SJCRH30 (cell line): ENCODE measurements around the gene BICD2. TPM values are rescaled to one million over a fixed set of nuclear protein-coding genes. Genes with fewer than 3 reads are reported as not detected.

ENCODE experiments used
- DNase-seq, 2 experiments: peaks; one replicate each; pipeline ENCODE4 v3.0.0-alpha.2; 2015 to 2020
- H3K27ac ChIP-seq: fragments of 250-450 bp; sonication (Bioruptor Pico); 2 replicates; pipeline ENCODE4 v1.5.1; 2020; ENCODE audit warnings: mild to moderate bottlenecking, moderate library complexity
- H3K27me3 ChIP-seq: fragments of 250-450 bp; sonication (Bioruptor Pico); 2 replicates; pipeline ENCODE4 v1.5.1; 2020; ENCODE audit warnings: mild to moderate bottlenecking, moderate library complexity
- H3K36me3 ChIP-seq: fragments of 250-450 bp; sonication (Bioruptor Pico); 2 replicates; pipeline ENCODE4 v1.5.1; 2020; ENCODE audit warnings: mild to moderate bottlenecking, moderate library complexity
- H3K4me1 ChIP-seq: fragments of 250-450 bp; sonication (Bioruptor Pico); 2 replicates; pipeline ENCODE4 v1.5.1; 2020; ENCODE audit warnings: mild to moderate bottlenecking, moderate library complexity
- H3K4me3 ChIP-seq: fragments of 250-450 bp; sonication (Bioruptor Pico); 2 replicates; pipeline ENCODE4 v1.5.1; 2020; ENCODE audit warnings: mild to moderate bottlenecking, moderate library complexity
- H3K9me3 ChIP-seq: fragments of 250-450 bp; sonication (Bioruptor Pico); replicated peaks from 2 replicates; pipeline ENCODE4 v1.5.1; 2020; ENCODE audit warnings: mild to moderate bottlenecking, moderate library complexity
- total RNA-seq: library from RNA; depleted of rRNA; stranded (reverse); fragments of >200 nt; shearing (Covaris generic); gene quantifications from 2 replicates; pipeline ENCODE4 v1.2.3, GENCODE V29; 2014

BICD2 gene
- total RNA-seq, 1 experiment from 2014 or later = 64.6 TPM

- peak overlapping the region; percentile 78 for H3K4me3 ChIP-seq
- no peaks in the 10 kb centered on the region for H3K36me3 ChIP-seq
- H3K9me3 ChIP-seq = no peaks in the 10 kb centered on the region
- H3K27ac ChIP-seq = no peak overlapping the region
- H3K27me3 ChIP-seq = no peaks in the 10 kb centered on the region
- DNase-seq = no peak
- peaks cover 4% of the 10 kb centered on the region; the same call in 1 of the 2 replicates for H3K4me1 ChIP-seq
Measured at GRCh38 chr9:92762781-92763708, 1.6 kb downstream of the BICD2 start.

DNA sequence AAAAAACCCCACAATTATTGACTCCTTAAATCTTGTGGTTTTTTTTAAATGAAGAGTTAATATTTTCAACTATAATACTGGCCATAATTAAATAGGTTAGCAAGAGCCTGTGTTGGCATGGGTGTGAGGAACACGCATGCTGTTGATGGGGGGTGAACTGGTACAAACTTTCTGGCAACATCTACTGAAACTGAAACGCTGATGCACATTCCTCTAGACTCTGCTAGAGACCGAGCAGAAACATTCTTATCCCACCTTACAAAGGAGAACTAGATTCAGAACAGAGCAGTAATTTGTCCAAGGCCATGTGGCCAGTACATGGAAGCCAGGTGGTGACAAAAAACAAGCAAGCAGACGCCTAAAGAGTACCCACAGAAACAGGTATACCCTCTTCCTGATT is 2.4 kb downstream of the BICD2 start:
- H3K9me3 ChIP-seq = no peaks in the 10 kb centered on the region
- no peak for DNase-seq
- H3K4me1 ChIP-seq = peaks cover 4% of the 10 kb centered on the region; the same call in 1 of the 2 replicates
- no peak overlapping the region for H3K27ac ChIP-seq
- H3K4me3 ChIP-seq = no peak overlapping the region
- no peaks in the 10 kb centered on the region for H3K27me3 ChIP-seq
- H3K36me3 ChIP-seq = no peaks in the 10 kb centered on the region

DNA sequence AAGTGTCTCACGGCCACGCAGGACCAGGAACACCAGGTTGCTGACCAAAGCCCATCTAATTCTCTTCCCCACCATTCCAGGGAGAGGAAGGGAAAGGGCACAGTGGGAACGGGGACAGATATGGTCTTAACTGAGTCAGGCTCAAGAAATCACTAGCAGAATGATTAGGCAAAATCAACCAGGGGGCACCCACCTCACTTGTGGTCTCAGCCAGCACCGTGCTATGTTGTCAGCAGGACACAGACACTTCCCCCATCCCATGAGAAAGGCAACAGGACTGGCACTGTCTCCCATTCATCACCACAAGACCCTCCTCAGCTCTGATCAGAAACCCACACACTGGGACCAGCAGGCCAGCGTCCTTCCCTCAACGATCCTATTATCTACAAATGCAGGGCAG is 2.9 kb downstream of the BICD2 start:
- Histone ChIP-seq H3K27ac (no peak overlapping the region), H3K27me3 (no peaks in the 10 kb centered on the region), H3K4me1 (peaks cover 4% of the 10 kb centered on the region; the same call in 1 of the 2 replicates)

DNA sequence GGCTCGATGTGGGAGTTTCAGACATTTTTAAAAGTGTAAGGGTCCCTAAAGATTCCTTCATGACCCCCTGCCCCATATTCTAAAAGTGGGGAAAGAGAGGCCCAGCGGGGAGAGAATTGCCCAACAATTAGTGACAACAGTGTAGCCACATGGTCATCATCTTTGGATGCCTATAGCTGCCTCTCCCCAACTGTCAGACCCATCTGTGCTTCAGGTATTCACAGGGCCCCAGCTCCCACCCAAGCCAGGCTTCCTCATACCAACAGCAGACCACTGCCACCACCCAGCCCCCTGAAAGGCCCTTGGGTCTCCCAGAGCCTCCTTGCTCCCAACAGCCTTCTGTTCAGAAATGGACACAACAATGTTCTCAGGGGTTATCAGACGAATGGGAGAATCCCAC is 4.1 kb downstream of the BICD2 start:
- Histone ChIP-seq H3K27ac (no peak overlapping the region), H3K9me3 (0 out of 2 replicates have a peak, but pooled peaks cover 2% of the 10 kb centered on the region), H3K4me1 (no peaks in the 10 kb centered on the region), H3K36me3 (no peaks in the 10 kb centered on the region; the same call in 1 of the 2 replicates), H3K4me3 (no peak overlapping the region), H3K27me3 (no peaks in the 10 kb centered on the region)
- no peak for DNase-seq

More for the DNA sequence above, 2.9 kb downstream of the BICD2 start:
- no peak overlapping the region for H3K4me3 ChIP-seq
- DNase-seq = no peak
- H3K9me3 ChIP-seq = no peaks in the 10 kb centered on the region
- H3K36me3 ChIP-seq = no peaks in the 10 kb centered on the region

- no peak for DNase-seq
- H3K27ac ChIP-seq = no peak overlapping the region
Measured at GRCh38 chr9:92760070-92760469, 4.6 kb downstream of the BICD2 start.

GRCh38 chr9:92759446-92759845 is 5.2 kb downstream of the BICD2 start:
- no peaks in the 10 kb centered on the region for H3K4me1 ChIP-seq
- DNase-seq = no peak
- H3K27me3 ChIP-seq = no peaks in the 10 kb centered on the region
- H3K9me3 ChIP-seq = 0 out of 2 replicates have a peak, but pooled peaks cover 2% of the 10 kb centered on the region
- H3K36me3 ChIP-seq = no peaks in the 10 kb centered on the region; the same call in 1 of the 2 replicates
- no peak overlapping the region for H3K4me3 ChIP-seq
- H3K27ac ChIP-seq = no peak overlapping the region

More at GRCh38 chr9:92760070-92760469, 4.6 kb downstream of the BICD2 start:
- H3K27me3 ChIP-seq = no peaks in the 10 kb centered on the region
- H3K4me3 ChIP-seq = no peak overlapping the region
- H3K9me3 ChIP-seq = 0 out of 2 replicates have a peak, but pooled peaks cover 2% of the 10 kb centered on the region
- H3K36me3 ChIP-seq = no peaks in the 10 kb centered on the region; the same call in 1 of the 2 replicates
- no peaks in the 10 kb centered on the region for H3K4me1 ChIP-seq

- no peaks in the 10 kb centered on the region for H3K4me1 ChIP-seq
- no peak overlapping the region for H3K27ac ChIP-seq
- 0 out of 2 replicates have a peak, but pooled peaks cover 5% of the 10 kb centered on the region for H3K9me3 ChIP-seq
- H3K4me3 ChIP-seq = no peak overlapping the region
- no peaks in the 10 kb centered on the region for H3K27me3 ChIP-seq
- no peaks in the 10 kb centered on the region; the same call in 1 of the 2 replicates for H3K36me3 ChIP-seq
- DNase-seq = no peak
Measured at GRCh38 chr9:92756792-92757191, 7.8 kb downstream of the BICD2 start.

GRCh38 chr9:92754091-92754745 is 10.4 kb downstream of the BICD2 start:
- Histone ChIP-seq H3K4me1 (peaks cover 14% of the 10 kb centered on the region), H3K27me3 (no peaks in the 10 kb centered on the region), H3K4me3 (no peak overlapping the region), H3K9me3 (0 out of 2 replicates have a peak, but pooled peaks cover 5% of the 10 kb centered on the region), H3K27ac (no peak overlapping the region), H3K36me3 (no peaks in the 10 kb centered on the region; the same call in 1 of the 2 replicates)
- no peak for DNase-seq

DNA sequence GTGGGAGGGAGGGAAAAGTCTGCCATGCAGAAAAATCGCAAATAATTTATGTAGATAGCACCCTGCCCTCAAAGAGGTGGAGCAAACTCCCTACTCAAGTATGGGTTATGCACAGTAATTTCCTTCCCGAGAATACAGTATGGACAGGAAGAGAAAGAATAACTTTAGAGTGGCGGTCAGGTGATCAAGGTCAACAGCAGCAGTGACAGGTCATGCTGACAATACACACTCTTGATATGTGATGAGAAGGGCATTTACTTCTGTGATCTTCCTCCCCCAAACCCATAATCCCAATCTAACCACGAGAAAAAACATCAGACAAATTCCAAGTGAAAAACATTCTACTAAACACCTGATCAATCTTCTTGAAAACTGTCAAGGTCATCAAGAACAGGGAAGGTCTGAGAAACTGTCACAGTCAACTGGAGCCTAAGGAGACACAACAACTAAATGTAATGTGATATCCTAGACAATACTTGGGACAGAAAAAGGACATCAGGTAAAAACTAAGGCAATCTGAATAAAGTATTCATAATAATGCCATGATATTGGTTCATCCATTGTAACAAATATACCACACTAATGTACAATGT is 11.7 kb downstream of the BICD2 start:
- Histone ChIP-seq H3K27ac (no peak overlapping the region), H3K27me3 (no peaks in the 10 kb centered on the region), H3K9me3 (0 out of 2 replicates have a peak, but pooled peaks cover 5% of the 10 kb centered on the region), H3K4me1 (peaks cover 27% of the 10 kb centered on the region), H3K36me3 (no peaks in the 10 kb centered on the region; the same call in 1 of the 2 replicates), H3K4me3 (no peak overlapping the region)
- no peak for DNase-seq

GRCh38 chr9:92749934-92750315 is 14.7 kb downstream of the BICD2 start:
- no peak for DNase-seq

GRCh38 chr9:92749071-92749933 is 15.3 kb downstream of the BICD2 start:
- H3K4me1 ChIP-seq = peaks cover 59% of the 10 kb centered on the region
- peak; percentile 84 to 91 for DNase-seq
- H3K27ac ChIP-seq = peak overlapping the region; percentile 82

More at GRCh38 chr9:92749934-92750315, 14.7 kb downstream of the BICD2 start:
- peak overlapping the region; percentile 28 for H3K4me3 ChIP-seq
- H3K36me3 ChIP-seq = no peaks in the 10 kb centered on the region
- peak overlapping the region; percentile 82 for H3K27ac ChIP-seq
- 0 out of 2 replicates have a peak, but pooled peaks cover 3% of the 10 kb centered on the region for H3K9me3 ChIP-seq
- H3K4me1 ChIP-seq = peaks cover 57% of the 10 kb centered on the region
- no peaks in the 10 kb centered on the region for H3K27me3 ChIP-seq

DNA sequence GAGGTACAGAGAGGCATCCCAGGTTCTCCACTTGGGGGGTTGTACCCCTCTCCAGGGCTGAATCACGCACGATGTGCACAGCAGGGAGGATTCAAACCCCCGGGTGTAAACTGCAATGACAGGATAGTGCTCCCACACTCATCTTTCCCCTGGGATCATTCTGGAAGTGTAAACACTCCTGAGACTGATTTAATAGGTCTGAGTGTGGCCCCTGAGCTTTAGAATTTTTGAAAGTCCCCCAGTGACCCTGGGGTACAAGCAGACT is 16.5 kb downstream of the BICD2 start:
- Histone ChIP-seq H3K9me3 (no peaks in the 10 kb centered on the region), H3K27me3 (no peaks in the 10 kb centered on the region), H3K27ac (peak overlapping the region; percentile 82; the same call in 1 of the 2 replicates), H3K4me3 (no peak overlapping the region), H3K4me1 (peaks cover 59% of the 10 kb centered on the region), H3K36me3 (no peaks in the 10 kb centered on the region)
- DNase-seq = no peak

More at GRCh38 chr9:92749071-92749933, 15.3 kb downstream of the BICD2 start:
- H3K36me3 ChIP-seq = no peaks in the 10 kb centered on the region
- peak overlapping the region; percentile 28 for H3K4me3 ChIP-seq
- H3K27me3 ChIP-seq = no peaks in the 10 kb centered on the region
- 0 out of 2 replicates have a peak, but pooled peaks cover 2% of the 10 kb centered on the region for H3K9me3 ChIP-seq

GRCh38 chr9:92747459-92748232 is 17.0 kb downstream of the BICD2 start:
- Histone ChIP-seq H3K27me3 (no peaks in the 10 kb centered on the region), H3K36me3 (0 out of 2 replicates have a peak, but pooled peaks cover 2% of the 10 kb centered on the region), H3K9me3 (no peaks in the 10 kb centered on the region), H3K4me3 (no peak overlapping the region), H3K4me1 (peaks cover 59% of the 10 kb centered on the region), H3K27ac (peak overlapping the region; percentile 82)
- DNase-seq = peak; percentile 33 to 51
